GM21576 (cell line): ENCODE measurements around the gene RAB38.

Source experiments
- ATAC-seq: cut with Tn5 transposase; IDR thresholded peaks from one replicate; pipeline ENCODE4 v1.9.1; 2021; ENCODE audit warnings: mild to moderate bottlenecking, moderate library complexity; ENCODE audit not compliant: unreplicated experiment

The RAB38 gene

GRCh38 chr11:88105526-88105925 lies 69.7 kb downstream of the RAB38 start:
- no peak for ATAC-seq

GRCh38 chr11:88104408-88104807 lies 70.8 kb downstream of the RAB38 start:
- ATAC-seq = no peak

GRCh38 chr11:88103337-88104206 lies 71.7 kb downstream of the RAB38 start:
- ATAC-seq = peak; percentile 91

GRCh38 chr11:88102598-88102934 lies 72.7 kb downstream of the RAB38 start:
- ATAC-seq = no peak

- ATAC-seq = no peak
Observed at GRCh38 chr11:88101881-88102597, 73.2 kb downstream of the RAB38 start.

- no peak for ATAC-seq
Observed at GRCh38 chr11:88100151-88100550, 75.1 kb downstream of the RAB38 start.

GRCh38 chr11:88098289-88098688 lies 77.0 kb downstream of the RAB38 start:
- no peak for ATAC-seq

- no peak for ATAC-seq
Observed at GRCh38 chr11:88089134-88089533, 86.1 kb downstream of the RAB38 start.

- no peak for ATAC-seq
Observed at GRCh38 chr11:88087337-88087736, 87.9 kb downstream of the RAB38 start.

- ATAC-seq = no peak
Observed at GRCh38 chr11:88086297-88086696, 88.9 kb downstream of the RAB38 start.

GRCh38 chr11:88070437-88070836 lies 104.8 kb downstream of the RAB38 start:
- ATAC-seq = no peak

- no peak for ATAC-seq
Observed at GRCh38 chr11:88068848-88069554, 106.2 kb downstream of the RAB38 start.

GRCh38 chr11:88066090-88066489 lies 109.2 kb downstream of the RAB38 start:
- no peak for ATAC-seq

- no peak for ATAC-seq
Observed at GRCh38 chr11:88064097-88064705, 111.0 kb downstream of the RAB38 start.
